Measurements from ENCODE around the gene VIM.

Gene VIM

GRCh38 chr10:17228091-17229015 is at the start of gene VIM:
VIM (plus strand) TSS chr10:17228241; CDS start chr10:17229423, 1,182 bp downstream.
- DNase-seq: peak; percentile 90

- no peak for DNase-seq
Observed at GRCh38 chr10:17179002-17179401, 49.0 kb upstream of the VIM start.

- no peak for DNase-seq
Observed at GRCh38 chr10:17181110-17181509, 46.9 kb upstream of the VIM start.

- no peak for DNase-seq
Observed at GRCh38 chr10:17181751-17182150, 46.3 kb upstream of the VIM start.

- DNase-seq: no peak
Observed at GRCh38 chr10:17183110-17183509, 44.9 kb upstream of the VIM start.

GRCh38 chr10:17185873-17186272 is 42.2 kb upstream of the VIM start:
- no peak for DNase-seq

GRCh38 chr10:17188644-17189172 is 39.3 kb upstream of the VIM start:
- no peak for DNase-seq

- no peak for DNase-seq
Observed at GRCh38 chr10:17190602-17191001, 37.4 kb upstream of the VIM start.

- no peak for DNase-seq
Observed at GRCh38 chr10:17195083-17195482, 33.0 kb upstream of the VIM start.

GRCh38 chr10:17196045-17196444 is 32.0 kb upstream of the VIM start:
- DNase-seq: no peak

- no peak for DNase-seq
Observed at GRCh38 chr10:17196573-17196972, 31.5 kb upstream of the VIM start.

GRCh38 chr10:17199351-17199804 is 28.7 kb upstream of the VIM start:
- peak; percentile 52 for DNase-seq

GRCh38 chr10:17200001-17200911 is 27.8 kb upstream of the VIM start:
- peak; percentile 75 for DNase-seq

GRCh38 chr10:17200912-17201793 is 26.9 kb upstream of the VIM start, which contains the start of gene TRDMT1:
TRDMT1 (minus strand) TSS chr10:17201672; CDS start chr10:17201634, 38 bp downstream.
- DNase-seq: peak; percentile 86

- DNase-seq: peak; percentile 55
Observed at GRCh38 chr10:17201794-17202116, 26.3 kb upstream of the VIM start.

- no peak for DNase-seq
Observed at GRCh38 chr10:17202506-17202905, 25.5 kb upstream of the VIM start.

GRCh38 chr10:17202999-17203398 is 25.0 kb upstream of the VIM start:
- DNase-seq: no peak

- no peak for DNase-seq
Observed at GRCh38 chr10:17203416-17203815, 24.6 kb upstream of the VIM start.

- DNase-seq: peak; percentile 79
Observed at GRCh38 chr10:17206210-17206709, 21.8 kb upstream of the VIM start.

GRCh38 chr10:17208476-17208875 is 19.6 kb upstream of the VIM start:
- DNase-seq: no peak

GRCh38 chr10:17209302-17209701 is 18.7 kb upstream of the VIM start:
- peak; percentile 35 for DNase-seq

GRCh38 chr10:17209881-17210280 is 18.2 kb upstream of the VIM start:
- peak; percentile 80 for DNase-seq

Measured in kidney glomerular epithelial cell (primary cell).